Loucy (cell line): ENCODE measurements around the gene CNTN5.

Source experiments
- H2AFZ ChIP-seq: fragments of 200-600 bp; sonication (generic); 2 replicates; pipeline ENCODE4 v1.6.0; 2016; ENCODE audit warnings: antibody characterized with exemption, mild to moderate bottlenecking, low read length, moderate library complexity
- H3F3A ChIP-seq: fragments of 200-600 bp; 2 replicates; pipeline ENCODE4 v1.6.0; 2016; ENCODE audit warnings: antibody characterized with exemption, low read depth, mild to moderate bottlenecking
- H3K27me3 ChIP-seq: fragments of 200-600 bp; sonication (generic); 2 replicates; pipeline ENCODE4 v1.6.1; 2014; ENCODE audit warnings: low read length, mild to moderate bottlenecking; ENCODE audit not compliant: insufficient read depth, poor library complexity, severe bottlenecking
- H3K36me3 ChIP-seq: fragments of 200-600 bp; sonication (generic); 2 replicates; pipeline ENCODE4 v1.6.1; 2016; ENCODE audit warnings: low read length; ENCODE audit not compliant: insufficient read depth
- H3K4me1 ChIP-seq: fragments of 200-600 bp; sonication (generic); 2 replicates; pipeline ENCODE4 v1.5.1; 2014; ENCODE audit warnings: low read length, mild to moderate bottlenecking; ENCODE audit not compliant: insufficient read depth, poor library complexity, severe bottlenecking
- H3K4me2 ChIP-seq: fragments of 200-600 bp; sonication (generic); 2 replicates; pipeline ENCODE4 v1.6.0; 2014; ENCODE audit warnings: antibody characterized with exemption, low read length, low read depth, mild to moderate bottlenecking; ENCODE audit not compliant: poor library complexity, severe bottlenecking
- H3K4me3 ChIP-seq: fragments of 200-600 bp; sonication (generic); 2 replicates; pipeline ENCODE4 v1.5.1; 2014; ENCODE audit warnings: low read length, mild to moderate bottlenecking, mixed read lengths; ENCODE audit not compliant: poor library complexity, severe bottlenecking
- H3K79me2 ChIP-seq: fragments of 200-600 bp; sonication (generic); 2 replicates; pipeline ENCODE4 v1.6.1; 2014; ENCODE audit warnings: low read length; ENCODE audit not compliant: insufficient read depth
- H3K9ac ChIP-seq: fragments of 200-600 bp; sonication (generic); 2 replicates; pipeline ENCODE4 v1.6.0; 2014; ENCODE audit warnings: mild to moderate bottlenecking, low read depth, low read length, moderate library complexity; ENCODE audit not compliant: poor library complexity, severe bottlenecking
- H3K9me2 ChIP-seq: fragments of 200-600 bp; sonication (generic); replicated peaks from 2 replicates; pipeline ENCODE4 v1.6.1; 2016; ENCODE audit warnings: low read depth, low read length, mixed read lengths
- H3K9me3 ChIP-seq: fragments of 200-600 bp; sonication (generic); 2 replicates; pipeline ENCODE4 v1.6.1; 2014; ENCODE audit warnings: mild to moderate bottlenecking, antibody characterized with exemption, low read length, low read depth; ENCODE audit not compliant: insufficient read depth
- H4K20me1 ChIP-seq: fragments of 200-600 bp; sonication (generic); 2 replicates; pipeline ENCODE4 v1.6.0; 2014; ENCODE audit warnings: antibody characterized with exemption, low read length, mild to moderate bottlenecking; ENCODE audit not compliant: insufficient read depth, poor library complexity, severe bottlenecking
- EZH2phosphoT487 ChIP-seq: fragments of 200-600 bp; IDR thresholded peaks from 2 replicates; pipeline ENCODE4 v1.6.1; 2018; ENCODE audit warnings: antibody characterized with exemption, mild to moderate bottlenecking, moderate library complexity, borderline replicate concordance
- TF ChIP-seq, protein P1 (sequence below): fragments of 200-600 bp; sonication (generic); conservative IDR thresholded peaks from 2 replicates; pipeline ENCODE4 v1.5.1; 2014; ENCODE audit warnings: mild to moderate bottlenecking, antibody characterized with exemption, low read length

The CNTN5 gene

DNA sequence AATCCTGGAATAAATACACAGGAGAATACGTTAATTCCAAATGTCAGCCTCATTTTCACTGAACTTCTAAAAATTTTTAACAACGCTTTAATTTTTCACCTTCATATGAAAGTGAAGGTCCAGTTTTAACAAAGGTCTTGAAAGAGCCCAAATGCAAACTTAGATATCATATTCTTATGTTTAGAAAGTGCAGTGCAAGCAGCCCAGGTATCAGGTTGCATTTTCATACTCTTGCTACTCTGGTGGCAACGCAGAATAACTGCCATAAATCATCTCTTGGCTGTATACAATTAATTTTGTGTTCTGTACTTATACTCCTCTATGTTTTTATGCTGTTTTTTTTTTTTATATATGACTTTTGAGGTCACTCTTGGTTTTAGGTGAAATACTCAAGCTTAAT lies 1169.6 kb downstream of the CNTN5 start:
- H3K4me2 ChIP-seq = no peak overlapping the region
- TF ChIP-seq, protein P1, sequence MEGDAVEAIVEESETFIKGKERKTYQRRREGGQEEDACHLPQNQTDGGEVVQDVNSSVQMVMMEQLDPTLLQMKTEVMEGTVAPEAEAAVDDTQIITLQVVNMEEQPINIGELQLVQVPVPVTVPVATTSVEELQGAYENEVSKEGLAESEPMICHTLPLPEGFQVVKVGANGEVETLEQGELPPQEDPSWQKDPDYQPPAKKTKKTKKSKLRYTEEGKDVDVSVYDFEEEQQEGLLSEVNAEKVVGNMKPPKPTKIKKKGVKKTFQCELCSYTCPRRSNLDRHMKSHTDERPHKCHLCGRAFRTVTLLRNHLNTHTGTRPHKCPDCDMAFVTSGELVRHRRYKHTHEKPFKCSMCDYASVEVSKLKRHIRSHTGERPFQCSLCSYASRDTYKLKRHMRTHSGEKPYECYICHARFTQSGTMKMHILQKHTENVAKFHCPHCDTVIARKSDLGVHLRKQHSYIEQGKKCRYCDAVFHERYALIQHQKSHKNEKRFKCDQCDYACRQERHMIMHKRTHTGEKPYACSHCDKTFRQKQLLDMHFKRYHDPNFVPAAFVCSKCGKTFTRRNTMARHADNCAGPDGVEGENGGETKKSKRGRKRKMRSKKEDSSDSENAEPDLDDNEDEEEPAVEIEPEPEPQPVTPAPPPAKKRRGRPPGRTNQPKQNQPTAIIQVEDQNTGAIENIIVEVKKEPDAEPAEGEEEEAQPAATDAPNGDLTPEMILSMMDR = no peak
- no peak for TF ChIP-seq EZH2phosphoT487

DNA sequence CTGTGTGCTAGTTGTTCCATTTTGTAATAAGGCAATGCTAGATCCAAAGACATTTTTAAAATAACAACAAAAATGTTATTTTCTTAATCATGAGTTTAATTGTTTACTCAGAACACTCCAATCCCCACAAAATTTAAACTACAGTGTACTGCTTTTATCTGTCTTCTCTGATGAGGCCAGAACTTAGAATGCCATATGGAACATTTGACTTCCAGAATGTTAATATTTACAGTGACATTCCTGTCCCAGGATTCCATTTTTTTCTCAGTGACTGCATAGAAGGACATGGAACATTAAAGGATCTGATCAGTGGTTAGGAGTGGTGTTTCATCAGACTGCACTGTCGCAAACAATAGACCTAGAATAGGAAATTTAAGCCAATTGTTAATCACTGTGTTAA lies 1171.4 kb downstream of the CNTN5 start:
- H2AFZ ChIP-seq = no peak overlapping the region
- H4K20me1 ChIP-seq = no peaks in the 10 kb centered on the region
- H3K9me3 ChIP-seq = peaks cover 3% of the 10 kb centered on the region; the same call in 1 of the 2 replicates
- no peaks in the 10 kb centered on the region for H3K9me2 ChIP-seq
- no peaks in the 10 kb centered on the region for H3F3A ChIP-seq
- H3K4me2 ChIP-seq = no peak overlapping the region
- H3K36me3 ChIP-seq = no peaks in the 10 kb centered on the region
- H3K4me1 ChIP-seq = no peaks in the 10 kb centered on the region
- no peaks in the 10 kb centered on the region for H3K27me3 ChIP-seq
- TF ChIP-seq, protein P1 = no peak
- no peak for TF ChIP-seq EZH2phosphoT487
- no peak overlapping the region for H3K4me3 ChIP-seq
- no peaks in the 10 kb centered on the region for H3K79me2 ChIP-seq
- H3K9ac ChIP-seq = no peak overlapping the region

More for the DNA sequence above, 1169.6 kb downstream of the CNTN5 start:
- no peak overlapping the region for H3K9ac ChIP-seq
- no peaks in the 10 kb centered on the region for H3K9me2 ChIP-seq
- no peak overlapping the region for H3K4me3 ChIP-seq
- no peaks in the 10 kb centered on the region for H3F3A ChIP-seq
- peaks cover 5% of the 10 kb centered on the region; the same call in 1 of the 2 replicates for H3K9me3 ChIP-seq
- H4K20me1 ChIP-seq = no peaks in the 10 kb centered on the region
- no peaks in the 10 kb centered on the region for H3K79me2 ChIP-seq
- H3K27me3 ChIP-seq = no peaks in the 10 kb centered on the region
- H3K4me1 ChIP-seq = no peaks in the 10 kb centered on the region
- no peak overlapping the region for H2AFZ ChIP-seq
- H3K36me3 ChIP-seq = no peaks in the 10 kb centered on the region

- Histone ChIP-seq H3K4me2 (no peak overlapping the region), H3F3A (no peaks in the 10 kb centered on the region), H3K4me3 (no peak overlapping the region), H3K9ac (no peak overlapping the region), H3K79me2 (no peaks in the 10 kb centered on the region), H3K27me3 (no peaks in the 10 kb centered on the region), H3K9me3 (no peaks in the 10 kb centered on the region), H3K9me2 (no peaks in the 10 kb centered on the region), H3K36me3 (no peaks in the 10 kb centered on the region), H3K4me1 (no peaks in the 10 kb centered on the region), H4K20me1 (no peaks in the 10 kb centered on the region), H2AFZ (no peak overlapping the region)
- no peak for TF ChIP-seq EZH2phosphoT487
- TF ChIP-seq, protein P1 = no peak
These were observed 1183.0 kb downstream of the CNTN5 start for GRCh38 chr11:100203789-100204188.
